K562 (cell line): Measurements from ENCODE around the gene FAM47B. TPM values are rescaled to one million over a fixed set of nuclear protein-coding genes. Genes with fewer than 3 reads are reported as not detected.

Source experiments
- ATAC-seq: fragments of 200-7000 bp; cut with Tn5 transposase; 3 replicates; pipeline ENCODE4 v1.9.1; 2020; ENCODE audit warnings: moderate library complexity
- BruUV-seq: library from RNA; stranded (reverse); fragments of 400-500 nt; replicated peaks from 2 replicates; lab custom pipeline; 2021; lab: Mats Ljungman, UMichigan
- CTCF ChIA-PET: fragments of 300-600 bp; formaldehyde crosslinking; extraction: SDS; loops from one replicate; lab custom pipeline; 2021; ENCODE audit warnings: low intra/inter-chr PET ratio; lab: Yijun Ruan, JAX
- POLR2A ChIA-PET: fragments of 300-600, 350-650 bp; sonication (Branson Sonifier 250); formaldehyde crosslinking; extraction: SDS; loops from one replicate; lab custom pipeline; 2021; ENCODE audit warnings: antibody characterized with exemption, inconsistent platforms; lab: Yijun Ruan, JAX
- DNase-seq, 4 experiments: peaks; one replicate each; pipeline versions ENCODE4 v3.0.0 to v3.0.0-alpha.2; 2011 to 2018; ENCODE audit warnings: low spot score in 3 of 4, mixed read lengths in 3 of 4; ENCODE audit errors: extremely low read depth in 1 of 4
- FAIRE-seq: peaks from 2 replicates; lab custom pipeline; 2011; peaks lifted over from hg19 to GRCh38; lab: Jason Lieb, UNC
- H2AFZ ChIP-seq: 2 replicates; pipeline ENCODE4 v1.6.0; 2011; ENCODE audit warnings: low read depth, low read length, control low read depth, inconsistent platforms
- H3K27ac ChIP-seq: fragments of 200-600 bp; 3 replicates; pipeline ENCODE4 v1.8.0; 2011; ENCODE audit warnings: low read depth, mild to moderate bottlenecking, control low read depth, inconsistent platforms, low read length, moderate library complexity, mixed read lengths; ENCODE audit errors: extremely low read depth
- H3K27me3 ChIP-seq, 2 experiments: fragments of 300-600 bp in 1 of 2; 2 replicates in 1 of 2; 3 replicates in 1 of 2; pipeline versions ENCODE4 v1.6.0 to v1.8.0; 2011; ENCODE audit warnings: inconsistent platforms in 2 of 2, low read length in 2 of 2, mild to moderate bottlenecking in 1 of 2, mixed read lengths in 1 of 2, moderate library complexity in 1 of 2; ENCODE audit not compliant: control insufficient read depth in 2 of 2, insufficient read depth in 2 of 2
- H3K36me3 ChIP-seq: fragments of 300-600 bp; 3 replicates; pipeline ENCODE4 v1.8.0; 2011; ENCODE audit warnings: mild to moderate bottlenecking, low read length, inconsistent platforms; ENCODE audit not compliant: control insufficient read depth, insufficient read depth
- H3K4me1 ChIP-seq, 2 experiments: fragments of 200-600 bp in 1 of 2; replicated peaks in 1 of 2; 2 replicates in 1 of 2; 3 replicates in 1 of 2; pipeline versions ENCODE4 v1.5.1 to v1.8.0; 2011; ENCODE audit warnings: inconsistent platforms in 2 of 2, low read length in 2 of 2, mild to moderate bottlenecking in 1 of 2, mixed read lengths in 1 of 2, moderate library complexity in 1 of 2; ENCODE audit not compliant: control insufficient read depth in 2 of 2, insufficient read depth in 2 of 2
- H3K4me2 ChIP-seq: 2 replicates; pipeline ENCODE4 v1.6.1; 2011; ENCODE audit warnings: low read length, control low read depth, inconsistent platforms, mixed read lengths; ENCODE audit not compliant: insufficient read depth
- H3K4me3 ChIP-seq: fragments of 200-600 bp; sonication (generic), shearing (Covaris generic); 2 replicates; pipeline ENCODE4 v1.5.1; 2016; ENCODE audit warnings: control low read depth, inconsistent platforms
- H3K79me2 ChIP-seq: fragments of 200-600 bp; 3 replicates; pipeline ENCODE4 v1.8.0; 2011; ENCODE audit warnings: low read length, inconsistent platforms; ENCODE audit not compliant: control insufficient read depth, insufficient read depth
- H3K9ac ChIP-seq, 2 experiments: 2 replicates each; pipeline versions ENCODE4 v1.6.0 to v1.6.1; 2011; ENCODE audit warnings: low read depth in 2 of 2, low read length in 2 of 2, control low read depth in 1 of 2, inconsistent platforms in 1 of 2, mild to moderate bottlenecking in 1 of 2, mixed read lengths in 1 of 2; ENCODE audit not compliant: insufficient read depth in 1 of 2
- H3K9me1 ChIP-seq: one replicate; pipeline ENCODE4 v1.6.0; 2011; ENCODE audit warnings: inconsistent platforms, mild to moderate bottlenecking, low read length, moderate library complexity; ENCODE audit not compliant: control insufficient read depth, insufficient read depth
- H3K9me3 ChIP-seq: replicated peaks from 2 replicates; pipeline ENCODE4 v1.5.1; 2011; ENCODE audit warnings: low read depth, low read length, inconsistent platforms; ENCODE audit not compliant: control insufficient read depth, insufficient read depth
- H4K20me1 ChIP-seq: replicated peaks from 2 replicates; pipeline ENCODE4 v1.6.1; 2011; ENCODE audit warnings: low read length, inconsistent platforms, mixed read lengths; ENCODE audit not compliant: control insufficient read depth, insufficient read depth
- ERF ChIP-seq: fragments of 450-650 bp; formaldehyde crosslinking; IDR thresholded peaks from 2 replicates; pipeline ENCODE4 v1.4.0; 2020; ENCODE audit warnings: mild to moderate bottlenecking, mixed read lengths
- FOXK1 ChIP-seq: sonication (generic); formaldehyde crosslinking; IDR thresholded peaks from 2 replicates; pipeline ENCODE4 v1.8.0; 2022; ENCODE audit warnings: missing genetic modification reagents, mild to moderate bottlenecking, borderline replicate concordance
- RFX7 ChIP-seq: fragments of 250-450 bp; sonication (Bioruptor Pico); IDR thresholded peaks from 2 replicates; pipeline ENCODE4 v1.5.1; 2021; ENCODE audit warnings: mild to moderate bottlenecking
- ZBTB11 ChIP-seq, 3 experiments: fragments of 200-800 bp in 1 of 3; fragments of 250-450 bp in 1 of 3; fragments of 450-650 bp in 1 of 3; sonication (Bioruptor Pico) in 1 of 3; sonication (Bioruptor generic) in 1 of 3; formaldehyde crosslinking in 1 of 3; IDR thresholded peaks; 2 replicates each; pipeline versions ENCODE4 v1.6.1 to v1.8.0; 2016 to 2022; ENCODE audit warnings: mild to moderate bottlenecking in 2 of 3, missing genetic modification characterization in 2 of 3, missing compliant biosample characterization in 1 of 3, moderate library complexity in 1 of 3
- WGBS: fragments of 100-300 bp; shearing (Covaris generic); methylation state at CpG from one replicate; pipeline ENCODE4 v1.1.6; 2016; ENCODE audit warnings: low coverage, mixed read lengths; ENCODE audit not compliant: insufficient coverage; ENCODE audit errors: missing lambda C conversion rate; 5-methylcytosine and 5-hydroxymethylcytosine counted together
- in situ Hi-C: fragments of 300-500 bp; cut with MboI; formaldehyde crosslinking; loops from 4 replicates; pipeline ENCODE4 v1.15.0; 2018; ENCODE audit warnings: inconsistent platforms, mixed read lengths
- intact Hi-C: fragments of 100-400 bp; cut with micrococcal nuclease; formaldehyde crosslinking; loops from 2 replicates; pipeline ENCODE4 v1.14.2; 2022
- polyA plus RNA-seq, 8 experiments: library from polyadenylated mRNA; depleted of rRNA in 4 of 8; stranded (reverse) in 5 of 8; unstranded in 3 of 8; fragments of >200 nt; fragmentation: Nextera tagmentation in 2 of 8; fragmentation: Illumina TruSeq in 1 of 8; extraction: Ambion mirVana in 2 of 8; extraction: Trizol in 1 of 8; gene quantifications; 2 replicates each; pipeline versions ENCODE4 v1.2.1 to v1.2.3, GENCODE V29; 2011 to 2014; ENCODE audit warnings: inconsistent platforms in 1 of 8, missing spikeins in 1 of 8
- total RNA-seq, 7 experiments: library from RNA; depleted of rRNA in 6 of 7; stranded (reverse); fragments of >200 nt in 6 of 7; fragmentation: Illumina TruSeq in 2 of 7; extraction: Trizol in 2 of 7; gene quantifications; 2 replicates each; pipeline versions ENCODE4 v1.2.1 to v1.2.3, GENCODE V29; 2011 to 2021; ENCODE audit warnings: low replicate concordance in 1 of 7
- TF ChIP-seq, protein P1 (sequence below): fragments of 450-650 bp; IDR thresholded peaks from 2 replicates; pipeline ENCODE4 v1.6.1; 2018; ENCODE audit not compliant: partially characterized antibody

Gene FAM47B
- total and polyA plus RNA-seq, 9 of the 15 experiments (the other 6 are each of a cell fraction or from before 2014, with no cell fraction given) = not detected

DNA sequence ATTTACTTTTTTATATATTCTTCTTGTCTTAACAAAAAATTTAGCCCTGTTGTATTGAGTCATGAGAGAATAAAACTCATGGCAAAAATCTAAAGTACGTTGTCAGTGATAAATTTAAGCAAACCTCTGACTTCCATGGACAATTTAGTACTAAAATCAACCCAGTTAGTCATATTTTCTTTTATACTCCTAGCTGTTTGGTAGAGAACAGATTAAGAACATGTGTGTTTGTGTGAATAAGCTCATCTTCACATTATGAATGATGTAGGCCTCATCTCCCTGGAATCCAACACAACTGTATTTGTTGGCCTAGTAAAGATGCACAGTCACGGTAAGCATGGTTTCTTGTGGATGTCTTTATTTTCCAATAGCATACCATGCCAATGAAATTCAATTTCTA is 40.8 kb upstream of the FAM47B start (continued):
- no peak for TF ChIP-seq ERF (CRISPR knock-in tag)
- TF ChIP-seq, all 486 proteins: peak for 0

- no peaks in the 10 kb centered on the region for H3K79me2 ChIP-seq
- H3K4me1 ChIP-seq = no peaks in the 10 kb centered on the region
- no peak for FAIRE-seq
- no peak for ATAC-seq
- no peak overlapping the region for H2AFZ ChIP-seq
- DNase-seq = no peak
- no peak overlapping the region for H3K9ac ChIP-seq
- no peak overlapping the region for H3K4me3 ChIP-seq
- no peak for TF ChIP-seq ZBTB11 (CRISPR knock-in tag; IDR thresholded peaks at IDR 0.05)
- TF ChIP-seq, protein P1, sequence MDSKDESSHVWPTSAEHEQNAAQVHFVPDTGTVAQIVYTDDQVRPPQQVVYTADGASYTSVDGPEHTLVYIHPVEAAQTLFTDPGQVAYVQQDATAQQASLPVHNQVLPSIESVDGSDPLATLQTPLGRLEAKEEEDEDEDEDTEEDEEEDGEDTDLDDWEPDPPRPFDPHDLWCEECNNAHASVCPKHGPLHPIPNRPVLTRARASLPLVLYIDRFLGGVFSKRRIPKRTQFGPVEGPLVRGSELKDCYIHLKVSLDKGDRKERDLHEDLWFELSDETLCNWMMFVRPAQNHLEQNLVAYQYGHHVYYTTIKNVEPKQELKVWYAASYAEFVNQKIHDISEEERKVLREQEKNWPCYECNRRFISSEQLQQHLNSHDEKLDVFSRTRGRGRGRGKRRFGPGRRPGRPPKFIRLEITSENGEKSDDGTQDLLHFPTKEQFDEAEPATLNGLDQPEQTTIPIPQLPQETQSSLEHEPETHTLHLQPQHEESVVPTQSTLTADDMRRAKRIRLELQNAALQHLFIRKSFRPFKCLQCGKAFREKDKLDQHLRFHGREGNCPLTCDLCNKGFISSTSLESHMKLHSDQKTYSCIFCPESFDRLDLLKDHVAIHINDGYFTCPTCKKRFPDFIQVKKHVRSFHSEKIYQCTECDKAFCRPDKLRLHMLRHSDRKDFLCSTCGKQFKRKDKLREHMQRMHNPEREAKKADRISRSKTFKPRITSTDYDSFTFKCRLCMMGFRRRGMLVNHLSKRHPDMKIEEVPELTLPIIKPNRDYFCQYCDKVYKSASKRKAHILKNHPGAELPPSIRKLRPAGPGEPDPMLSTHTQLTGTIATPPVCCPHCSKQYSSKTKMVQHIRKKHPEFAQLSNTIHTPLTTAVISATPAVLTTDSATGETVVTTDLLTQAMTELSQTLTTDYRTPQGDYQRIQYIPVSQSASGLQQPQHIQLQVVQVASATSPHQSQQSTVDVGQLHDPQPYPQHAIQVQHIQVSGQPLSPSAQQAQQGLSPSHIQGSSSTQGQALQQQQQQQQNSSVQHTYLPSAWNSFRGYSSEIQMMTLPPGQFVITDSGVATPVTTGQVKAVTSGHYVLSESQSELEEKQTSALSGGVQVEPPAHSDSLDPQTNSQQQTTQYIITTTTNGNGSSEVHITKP = no peak
- no peak for TF ChIP-seq RFX7 (CRISPR knock-in tag)
- no peak for TF ChIP-seq FOXK1
- H4K20me1 ChIP-seq = no peaks in the 10 kb centered on the region
- no peaks in the 10 kb centered on the region for H3K9me3 ChIP-seq
- H3K9me1 ChIP-seq = no peaks in the 10 kb centered on the region
- 0% methylated on average over 2 of the region's 2 CpGs for WGBS
- no peak overlapping the region for H3K4me2 ChIP-seq
- ChIA-PET POLR2A (no interaction called here), CTCF (no interaction called here)
- no peaks in the 10 kb centered on the region for H3K27me3 ChIP-seq
- no peaks in the 10 kb centered on the region for H3K36me3 ChIP-seq
- in situ Hi-C loops (no loop called here), intact Hi-C loops (no loop called here)
- no peak overlapping the region for H3K27ac ChIP-seq
- BruUV-seq = no TSS peak
Measured at GRCh38 chrX:34903316-34903715, 39.3 kb upstream of the FAM47B start.
